ENCODE data around the gene SUSD1. TPM values are rescaled to one million over a fixed set of nuclear protein-coding genes. Genes with fewer than 3 reads are reported as not detected.

Gene SUSD1
- total and polyA plus RNA-seq, 9 of the 15 experiments (the other 6 are each of a cell fraction or from before 2014, with no cell fraction given), result 10.9 to 44.4 (median 36.1) TPM

- TF ChIP-seq PTBP1 (IDR thresholded peaks at IDR 0.05; ENCODE audit: low read depth, low read length), result no peak
- no peak for TF ChIP-seq TBL1XR1 (IDR thresholded peaks at IDR 0.05; ENCODE audit: low read length in 2 of 2)
- TF ChIP-seq ATF1 (CRISPR knock-in tag; IDR thresholded peaks at IDR 0.05), result no peak
- TF ChIP-seq ATF1 (tag; IDR thresholded peaks at IDR 0.05), result no peak
- TF ChIP-seq PCBP1 (IDR thresholded peaks at IDR 0.05; ENCODE audit: low read depth, low read length, poor library complexity, severe bottlenecking), result no peak
- no peak for TF ChIP-seq STAT6 (CRISPR knock-in tag; IDR thresholded peaks at IDR 0.05)
- no peak for TF ChIP-seq KLF16 (IDR thresholded peaks at IDR 0.05)
- no peak for TF ChIP-seq WHSC1 (IDR thresholded peaks at IDR 0.05; ENCODE audit: low read length)
- TF ChIP-seq ELF1 (tag; IDR thresholded peaks at IDR 0.05), result peak; percentile 56; the same call in 1 of the 2 replicates
- TF ChIP-seq SNAPC5 (CRISPR knock-in tag; IDR thresholded peaks at IDR 0.05), result no peak
- TF ChIP-seq NR3C1 (CRISPR knock-in tag; IDR thresholded peaks at IDR 0.05), result no peak
- TF ChIP-seq CEBPZ (IDR thresholded peaks at IDR 0.05; ENCODE audit: borderline replicate concordance, low read depth, low read length), result no peak
- no peak for TF ChIP-seq ZNF436 (CRISPR knock-in tag; IDR thresholded peaks at IDR 0.05)
- TF ChIP-seq ID3 (CRISPR knock-in tag; IDR thresholded peaks at IDR 0.05), result no peak
- peak; percentile 76 for TF ChIP-seq ID3 (tag; IDR thresholded peaks at IDR 0.05)
- no peak for TF ChIP-seq BCOR (IDR thresholded peaks at IDR 0.05)
- TF ChIP-seq NFE2 (IDR thresholded peaks at IDR 0.05; ENCODE audit: low read depth), result no peak
- TF ChIP-seq ZNF507 (tag; conservative IDR thresholded peaks at IDR 0.05), result no peak
- TF ChIP-seq NCOA4 (IDR thresholded peaks at IDR 0.05; ENCODE audit: partially characterized antibody), result no peak
- no peak for TF ChIP-seq MIER1 (IDR thresholded peaks at IDR 0.05; ENCODE audit: low read depth)
- TF ChIP-seq SFPQ (IDR thresholded peaks at IDR 0.05; ENCODE audit: low read depth, low read length), result no peak
- TF ChIP-seq SP2 (IDR thresholded peaks at IDR 0.05; ENCODE audit: extremely low read depth, low read depth, low read length, poor library complexity, severe bottlenecking), result no peak
These were observed 19.9 kb upstream of the SUSD1 start (continued) for GRCh38 chr9:112194969-112195431.

Data from K562 (cell line).